ENCODE results near the gene MOB3B.

MOB3B gene

GRCh38 chr9:27511771-27512170 is 17.8 kb downstream of the MOB3B start:
- ATAC-seq = no peak
- TF ChIP-seq TOX (CRISPR knock-in tag; IDR thresholded peaks at IDR 0.05; ENCODE audit: borderline replicate concordance) (no peak), ZFP3 (CRISPR knock-in tag; IDR thresholded peaks at IDR 0.05) (no peak), BACH2 (CRISPR knock-in tag; IDR thresholded peaks at IDR 0.05; ENCODE audit: borderline replicate concordance) (no peak), PPARA (CRISPR knock-in tag; IDR thresholded peaks at IDR 0.05; ENCODE audit: borderline replicate concordance) (no peak), ZNF8 (CRISPR knock-in tag; IDR thresholded peaks at IDR 0.05) (no peak), ZNF565 (CRISPR knock-in tag; conservative IDR thresholded peaks at IDR 0.05; ENCODE audit: low read depth) (no peak), CREB5 (CRISPR knock-in tag; IDR thresholded peaks at IDR 0.05; ENCODE audit: low read depth) (no peak), ESRRG (CRISPR knock-in tag; IDR thresholded peaks at IDR 0.05) (no peak)
- TF ChIP-seq, protein P1, sequence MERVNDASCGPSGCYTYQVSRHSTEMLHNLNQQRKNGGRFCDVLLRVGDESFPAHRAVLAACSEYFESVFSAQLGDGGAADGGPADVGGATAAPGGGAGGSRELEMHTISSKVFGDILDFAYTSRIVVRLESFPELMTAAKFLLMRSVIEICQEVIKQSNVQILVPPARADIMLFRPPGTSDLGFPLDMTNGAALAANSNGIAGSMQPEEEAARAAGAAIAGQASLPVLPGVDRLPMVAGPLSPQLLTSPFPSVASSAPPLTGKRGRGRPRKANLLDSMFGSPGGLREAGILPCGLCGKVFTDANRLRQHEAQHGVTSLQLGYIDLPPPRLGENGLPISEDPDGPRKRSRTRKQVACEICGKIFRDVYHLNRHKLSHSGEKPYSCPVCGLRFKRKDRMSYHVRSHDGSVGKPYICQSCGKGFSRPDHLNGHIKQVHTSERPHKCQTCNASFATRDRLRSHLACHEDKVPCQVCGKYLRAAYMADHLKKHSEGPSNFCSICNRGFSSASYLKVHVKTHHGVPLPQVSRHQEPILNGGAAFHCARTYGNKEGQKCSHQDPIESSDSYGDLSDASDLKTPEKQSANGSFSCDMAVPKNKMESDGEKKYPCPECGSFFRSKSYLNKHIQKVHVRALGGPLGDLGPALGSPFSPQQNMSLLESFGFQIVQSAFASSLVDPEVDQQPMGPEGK (CRISPR knock-in tag; IDR thresholded peaks at IDR 0.05; ENCODE audit: borderline replicate concordance) = no peak

DNA sequence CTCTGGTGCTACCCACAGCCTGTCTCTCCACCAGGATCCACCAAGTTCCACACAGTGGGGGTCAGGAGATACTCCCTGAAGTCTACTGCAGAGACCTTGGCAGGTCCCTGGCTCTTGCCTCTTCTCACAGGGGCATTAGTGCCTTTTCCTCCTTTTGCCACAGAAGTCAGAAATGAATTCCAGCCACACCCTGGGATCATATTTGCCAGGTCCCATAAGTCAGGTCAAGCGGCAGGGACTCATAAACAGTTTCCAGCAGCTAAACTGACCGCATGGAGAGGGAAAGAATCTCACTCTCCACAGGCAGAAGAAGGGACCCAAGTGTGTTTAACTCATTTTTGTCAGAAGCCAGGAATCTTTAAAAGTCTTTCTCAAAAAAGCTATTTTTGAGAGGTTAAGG is 18.8 kb downstream of the MOB3B start:
- no peak for TF ChIP-seq ZNF70 (CRISPR knock-in tag; IDR thresholded peaks at IDR 0.05)
- TF ChIP-seq CSRNP3 (CRISPR knock-in tag; IDR thresholded peaks at IDR 0.05) = no peak
- no peak for TF ChIP-seq ARNTL (CRISPR knock-in tag; IDR thresholded peaks at IDR 0.05; ENCODE audit: borderline replicate concordance, low read depth)
- no peak for TF ChIP-seq POU6F1 (CRISPR knock-in tag; IDR thresholded peaks at IDR 0.05; ENCODE audit: borderline replicate concordance, low read depth)
- no peak for TF ChIP-seq OSR1 (CRISPR knock-in tag; IDR thresholded peaks at IDR 0.05)
- TF ChIP-seq CREB5 (CRISPR knock-in tag; IDR thresholded peaks at IDR 0.05; ENCODE audit: low read depth) = no peak
- no peak for TF ChIP-seq GLIS3 (CRISPR knock-in tag; IDR thresholded peaks at IDR 0.05)
- no peak for TF ChIP-seq BACH2 (CRISPR knock-in tag; IDR thresholded peaks at IDR 0.05; ENCODE audit: borderline replicate concordance)
- TF ChIP-seq, protein P1 (CRISPR knock-in tag; IDR thresholded peaks at IDR 0.05; ENCODE audit: borderline replicate concordance) = no peak
- TF ChIP-seq ESRRG (CRISPR knock-in tag; IDR thresholded peaks at IDR 0.05) = no peak
- TF ChIP-seq ZC3H10 (CRISPR knock-in tag; IDR thresholded peaks at IDR 0.05) = no peak
- no peak for TF ChIP-seq TCF4 (CRISPR knock-in tag; IDR thresholded peaks at IDR 0.05; ENCODE audit: borderline replicate concordance)
- TF ChIP-seq ZNF565 (CRISPR knock-in tag; conservative IDR thresholded peaks at IDR 0.05; ENCODE audit: low read depth) = no peak
- no peak for TF ChIP-seq PPARA (CRISPR knock-in tag; IDR thresholded peaks at IDR 0.05; ENCODE audit: borderline replicate concordance)
- TF ChIP-seq RARB (CRISPR knock-in tag; IDR thresholded peaks at IDR 0.05) = no peak
- no peak for TF ChIP-seq CSDC2 (CRISPR knock-in tag; IDR thresholded peaks at IDR 0.05)
- TF ChIP-seq SNAI2 (CRISPR knock-in tag; IDR thresholded peaks at IDR 0.05) = no peak
- no peak for ATAC-seq

DNA sequence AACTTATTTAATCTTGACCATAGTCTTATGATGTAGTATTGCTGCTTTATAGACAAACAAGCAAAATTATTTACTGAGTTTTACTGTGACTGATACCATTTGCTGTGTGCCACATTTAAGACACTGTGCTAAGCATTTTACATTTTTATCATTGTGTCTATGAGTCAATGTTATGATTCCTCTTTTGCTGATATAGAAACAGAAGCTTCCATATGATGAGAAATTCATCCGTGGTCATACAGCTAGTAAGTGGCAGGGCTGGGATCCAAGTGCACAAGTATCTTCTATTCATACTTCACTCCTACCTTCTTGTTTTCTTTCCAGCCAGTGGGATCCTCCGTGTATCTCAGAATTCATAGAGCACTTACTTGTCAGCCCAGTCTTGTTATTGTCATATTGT is 22.6 kb downstream of the MOB3B start:
- no peak for ATAC-seq
- TF ChIP-seq SNAI2 (CRISPR knock-in tag; IDR thresholded peaks at IDR 0.05) (no peak), ZFP30 (CRISPR knock-in tag; IDR thresholded peaks at IDR 0.05) (no peak), TCF4 (CRISPR knock-in tag; IDR thresholded peaks at IDR 0.05; ENCODE audit: borderline replicate concordance) (no peak), ZFP3 (CRISPR knock-in tag; IDR thresholded peaks at IDR 0.05) (no peak)
- TF ChIP-seq, protein P1 (CRISPR knock-in tag; IDR thresholded peaks at IDR 0.05; ENCODE audit: borderline replicate concordance) = no peak

Data from SK-N-SH treated with all-trans-retinoic acid at 6 μM for 48 hours (cell line).